Activated naive CD8-positive, alpha-beta T cell treated with anti-CD3 and anti-CD28 coated beads, Interleukin-2, amount 50 U/mL, for 24 hours (primary cell): ENCODE measurements around the gene PPP3CA.
A peak's percentile ranks its signal among the peaks of the same experiment; 100 is the strongest.

Experiments
- ATAC-seq: fragments of 150-1000 bp; cut with Tn5 transposase; one replicate; pipeline ENCODE4 v1.10.0; 2021
- DNase-seq: peaks from one replicate; pipeline ENCODE4 v3.0.0; 2021
- H3K27ac Mint-ChIP-seq: one replicate; pipeline ENCODE4 v1.8.0; 2021; ENCODE audit warnings: mild to moderate bottlenecking, mixed read lengths
- H3K27me3 Mint-ChIP-seq: one replicate; pipeline ENCODE4 v1.8.0; 2021; ENCODE audit warnings: mixed read lengths
- H3K36me3 Mint-ChIP-seq: one replicate; pipeline ENCODE4 v1.8.0; 2021; ENCODE audit warnings: low read depth, mixed read lengths
- H3K4me1 Mint-ChIP-seq: one replicate; pipeline ENCODE4 v1.8.0; 2021; ENCODE audit warnings: mixed read lengths
- H3K4me3 Mint-ChIP-seq: one replicate; pipeline ENCODE4 v1.8.0; 2021; ENCODE audit warnings: mild to moderate bottlenecking, moderate library complexity, mixed read lengths
- H3K9me3 Mint-ChIP-seq: one replicate; pipeline ENCODE4 v1.8.0; 2021; ENCODE audit warnings: mixed read lengths

PPP3CA gene

DNA sequence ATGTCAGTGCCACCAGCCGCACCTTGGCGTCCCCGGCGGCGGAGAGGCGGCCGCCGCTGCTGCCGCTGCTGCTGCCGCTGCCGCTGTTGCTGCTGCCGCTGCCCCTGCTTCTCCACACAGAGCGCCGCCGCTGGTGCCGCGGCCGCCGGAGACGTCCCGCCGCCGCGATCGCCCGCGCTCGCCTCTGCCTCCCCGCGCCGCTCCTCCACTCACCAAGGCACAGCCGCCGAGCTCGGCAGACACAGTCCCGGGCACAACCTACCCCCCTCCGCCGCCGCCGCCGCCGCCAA, at the start of gene PPP3CA:
Gene PPP3CA, minus strand, starts transcription at position 260 of the 290 bp plus-strand sequence.
- peaks cover 23% of the 10 kb centered on the region for H3K27me3 Mint-ChIP-seq
- no peak for ATAC-seq

GRCh38 chr4:101393256-101393655, 45.9 kb upstream of the PPP3CA start:
- peak; percentile 17 for DNase-seq
- H3K9me3 Mint-ChIP-seq: no peaks in the 10 kb centered on the region
- no peaks in the 10 kb centered on the region for H3K36me3 Mint-ChIP-seq
- no peak overlapping the region for H3K4me3 Mint-ChIP-seq
- H3K27me3 Mint-ChIP-seq: peaks cover 2% of the 10 kb centered on the region
- peak; percentile 95 for ATAC-seq
- no peak overlapping the region for H3K27ac Mint-ChIP-seq
- peaks cover 4% of the 10 kb centered on the region for H3K4me1 Mint-ChIP-seq

More for the DNA sequence above, at the start of gene PPP3CA:
- no peak for DNase-seq
- Mint-ChIP-seq H3K9me3 (no peaks in the 10 kb centered on the region), H3K4me1 (peaks cover 39% of the 10 kb centered on the region), H3K27ac (peak within 1 kb of the TSS; percentile 83), H3K4me3 (peak within 1 kb of the TSS; percentile 90), H3K36me3 (no peaks in the 10 kb centered on the region)

DNA sequence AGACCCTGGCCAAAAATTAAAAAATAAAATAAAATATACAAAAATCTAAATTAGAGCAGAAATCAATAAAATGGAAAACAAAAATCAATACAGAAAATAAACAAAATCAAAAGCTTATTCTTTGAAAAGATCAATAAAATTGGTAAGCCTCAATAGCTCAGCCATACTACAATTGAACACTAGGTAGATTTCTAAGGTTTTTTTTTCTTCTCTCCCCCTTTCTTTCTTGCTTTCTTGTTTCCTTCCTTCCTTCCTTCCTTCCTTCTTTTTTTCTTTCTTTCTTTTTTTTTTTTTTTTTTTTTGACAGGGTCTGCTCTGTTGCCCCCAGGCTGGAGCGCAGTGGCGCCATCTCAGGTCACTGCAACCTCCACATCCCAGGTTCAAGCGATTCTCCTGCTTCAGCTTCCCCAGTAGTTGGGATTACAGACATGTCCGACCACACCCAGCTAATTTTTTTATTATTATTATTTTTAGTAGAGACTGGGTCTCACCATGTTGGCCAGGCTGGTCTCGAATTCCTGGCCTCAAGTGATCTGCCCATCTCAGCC, 23.4 kb upstream of the PPP3CA start:
- no peak overlapping the region for H3K4me3 Mint-ChIP-seq
- no peak for ATAC-seq
- H3K27me3 Mint-ChIP-seq: peaks cover 18% of the 10 kb centered on the region
- no peak overlapping the region for H3K27ac Mint-ChIP-seq
- no peak for DNase-seq
- H3K9me3 Mint-ChIP-seq: peaks cover 8% of the 10 kb centered on the region
- H3K36me3 Mint-ChIP-seq: peaks cover 4% of the 10 kb centered on the region
- no peaks in the 10 kb centered on the region for H3K4me1 Mint-ChIP-seq

GRCh38 chr4:101367201-101367600, 19.9 kb upstream of the PPP3CA start:
- H3K9me3 Mint-ChIP-seq: peaks cover 11% of the 10 kb centered on the region
- H3K36me3 Mint-ChIP-seq: peaks cover 8% of the 10 kb centered on the region
- H3K4me1 Mint-ChIP-seq: no peaks in the 10 kb centered on the region

DNA sequence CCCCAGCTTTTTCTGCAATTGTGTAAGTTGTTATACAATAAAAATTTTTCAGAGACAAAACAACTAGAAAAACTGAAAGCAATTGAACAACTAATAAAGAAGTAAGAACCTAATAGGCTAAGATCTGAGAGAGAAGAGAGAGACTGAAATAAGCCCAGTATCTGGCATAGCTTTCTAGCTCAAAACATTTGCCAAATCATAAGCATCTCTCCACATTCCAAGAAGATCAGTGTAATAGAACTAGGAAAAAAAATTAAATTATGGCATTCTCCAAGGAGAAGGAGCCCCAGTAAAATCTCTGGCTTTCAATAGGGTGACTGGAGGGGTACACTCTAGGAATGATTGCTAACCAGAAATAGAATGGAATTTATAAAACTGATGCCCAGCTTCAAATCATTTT, 19.0 kb upstream of the PPP3CA start:
- Mint-ChIP-seq H3K4me1 (no peaks in the 10 kb centered on the region), H3K27ac (no peak overlapping the region), H3K9me3 (peaks cover 8% of the 10 kb centered on the region), H3K4me3 (no peak overlapping the region), H3K27me3 (peaks cover 18% of the 10 kb centered on the region), H3K36me3 (peaks cover 8% of the 10 kb centered on the region)
- ATAC-seq (no peak), DNase-seq (no peak)

More at GRCh38 chr4:101367201-101367600, 19.9 kb upstream of the PPP3CA start:
- DNase-seq (no peak), ATAC-seq (no peak)
- peaks cover 20% of the 10 kb centered on the region for H3K27me3 Mint-ChIP-seq
- H3K4me3 Mint-ChIP-seq: no peak overlapping the region
- no peak overlapping the region for H3K27ac Mint-ChIP-seq

DNA sequence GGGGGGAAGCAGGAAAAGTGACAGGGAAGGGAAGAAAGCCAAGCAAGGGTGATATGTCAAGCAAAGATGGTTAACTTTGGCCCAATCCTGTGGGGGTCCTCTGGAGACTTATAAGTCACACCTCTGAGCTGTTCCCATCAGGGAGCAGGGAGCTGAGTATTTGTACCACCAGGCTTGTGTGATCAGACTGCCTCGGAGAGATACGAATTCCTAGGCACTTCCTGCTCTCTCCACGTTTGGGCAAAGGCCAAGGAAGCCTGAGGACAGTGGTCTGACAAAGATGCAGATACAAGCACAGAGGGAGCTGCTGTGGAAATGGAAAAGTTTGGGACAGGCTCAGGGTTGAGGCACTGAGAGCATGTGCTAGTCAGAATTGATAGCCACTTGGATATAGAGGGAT, 10.4 kb upstream of the PPP3CA start:
- Mint-ChIP-seq H3K27ac (no peak overlapping the region), H3K4me1 (peaks cover 1% of the 10 kb centered on the region), H3K4me3 (no peak overlapping the region), H3K36me3 (no peaks in the 10 kb centered on the region), H3K9me3 (no peaks in the 10 kb centered on the region), H3K27me3 (peaks cover 6% of the 10 kb centered on the region)
- DNase-seq (no peak), ATAC-seq (no peak)

- ATAC-seq (no peak), DNase-seq (no peak)
- Mint-ChIP-seq H3K27ac (no peak overlapping the region), H3K27me3 (peaks cover 6% of the 10 kb centered on the region), H3K4me3 (no peak overlapping the region), H3K9me3 (no peaks in the 10 kb centered on the region), H3K36me3 (no peaks in the 10 kb centered on the region), H3K4me1 (peaks cover 1% of the 10 kb centered on the region)
These were observed 9.6 kb upstream of the PPP3CA start for GRCh38 chr4:101356928-101357327.

DNA sequence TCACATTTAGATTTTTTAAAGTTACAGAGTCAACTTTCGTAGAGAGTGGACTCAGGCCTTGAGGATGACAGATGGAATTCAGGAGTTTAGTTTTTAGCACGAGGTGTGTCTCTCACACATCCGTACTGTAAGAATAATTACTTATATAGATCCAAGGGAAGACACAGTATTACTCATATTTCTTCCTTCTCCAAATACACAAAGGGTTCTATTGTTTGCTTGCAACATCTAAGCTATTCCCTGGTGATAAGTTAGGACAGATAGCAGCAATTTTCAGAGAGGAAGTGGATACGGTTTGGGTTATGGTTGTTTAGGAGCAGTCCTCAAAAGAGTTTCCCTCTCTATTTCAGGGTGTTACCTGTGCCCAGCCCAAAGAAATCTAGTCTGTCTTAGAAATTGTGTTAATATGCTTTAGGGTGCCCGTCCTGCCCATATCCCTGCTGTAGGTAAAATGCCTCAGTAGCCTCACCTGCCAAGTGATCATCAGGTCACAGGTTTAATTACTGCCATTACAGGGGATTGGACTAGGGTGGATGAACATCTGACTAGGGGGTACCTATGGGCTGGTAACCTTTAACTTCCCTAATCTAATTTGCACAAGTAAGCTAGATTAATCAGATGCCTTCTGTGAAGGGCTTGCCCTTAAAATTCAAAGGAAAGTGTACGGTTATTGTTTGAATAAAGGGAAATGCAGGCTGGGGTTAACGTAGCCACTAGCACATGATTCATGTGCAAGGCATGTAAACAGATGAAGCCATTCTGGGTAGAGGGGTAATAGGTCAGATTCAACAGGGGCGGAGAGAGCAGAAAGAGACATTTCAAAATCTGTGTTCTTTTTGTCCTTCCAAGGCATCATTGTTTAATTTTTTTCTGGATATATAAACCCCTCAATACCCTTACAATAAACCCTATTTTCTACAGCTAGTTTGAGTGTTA, 8.7 kb upstream of the PPP3CA start:
- Mint-ChIP-seq H3K4me1 (peaks cover 1% of the 10 kb centered on the region), H3K9me3 (no peaks in the 10 kb centered on the region), H3K4me3 (no peak overlapping the region), H3K27ac (no peak overlapping the region), H3K36me3 (no peaks in the 10 kb centered on the region), H3K27me3 (peaks cover 6% of the 10 kb centered on the region)
- ATAC-seq: no peak
- no peak for DNase-seq

- ATAC-seq (no peak), DNase-seq (no peak)
- Mint-ChIP-seq H3K4me3 (no peak overlapping the region), H3K27me3 (peaks cover 11% of the 10 kb centered on the region), H3K27ac (no peak overlapping the region), H3K36me3 (no peaks in the 10 kb centered on the region), H3K9me3 (no peaks in the 10 kb centered on the region), H3K4me1 (peaks cover 1% of the 10 kb centered on the region)
These were observed 7.9 kb upstream of the PPP3CA start for GRCh38 chr4:101355246-101355645.

DNA sequence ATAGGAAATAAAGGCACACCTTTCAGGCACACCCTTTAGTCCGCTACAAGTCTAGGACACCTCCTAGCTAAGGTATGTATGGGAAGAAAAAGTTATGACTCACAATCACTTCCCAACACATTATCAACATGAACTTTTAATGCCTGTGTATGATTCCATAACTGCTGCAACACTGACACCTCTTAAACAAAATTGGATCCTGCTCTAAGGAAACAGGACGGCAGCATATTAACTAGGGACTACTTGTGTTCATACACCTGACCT, 2.4 kb upstream of the PPP3CA start:
- Mint-ChIP-seq H3K36me3 (no peaks in the 10 kb centered on the region), H3K9me3 (no peaks in the 10 kb centered on the region), H3K27ac (no peak overlapping the region), H3K4me3 (no peak overlapping the region), H3K27me3 (peaks cover 27% of the 10 kb centered on the region), H3K4me1 (peaks cover 19% of the 10 kb centered on the region)
- ATAC-seq (no peak), DNase-seq (no peak)

DNA sequence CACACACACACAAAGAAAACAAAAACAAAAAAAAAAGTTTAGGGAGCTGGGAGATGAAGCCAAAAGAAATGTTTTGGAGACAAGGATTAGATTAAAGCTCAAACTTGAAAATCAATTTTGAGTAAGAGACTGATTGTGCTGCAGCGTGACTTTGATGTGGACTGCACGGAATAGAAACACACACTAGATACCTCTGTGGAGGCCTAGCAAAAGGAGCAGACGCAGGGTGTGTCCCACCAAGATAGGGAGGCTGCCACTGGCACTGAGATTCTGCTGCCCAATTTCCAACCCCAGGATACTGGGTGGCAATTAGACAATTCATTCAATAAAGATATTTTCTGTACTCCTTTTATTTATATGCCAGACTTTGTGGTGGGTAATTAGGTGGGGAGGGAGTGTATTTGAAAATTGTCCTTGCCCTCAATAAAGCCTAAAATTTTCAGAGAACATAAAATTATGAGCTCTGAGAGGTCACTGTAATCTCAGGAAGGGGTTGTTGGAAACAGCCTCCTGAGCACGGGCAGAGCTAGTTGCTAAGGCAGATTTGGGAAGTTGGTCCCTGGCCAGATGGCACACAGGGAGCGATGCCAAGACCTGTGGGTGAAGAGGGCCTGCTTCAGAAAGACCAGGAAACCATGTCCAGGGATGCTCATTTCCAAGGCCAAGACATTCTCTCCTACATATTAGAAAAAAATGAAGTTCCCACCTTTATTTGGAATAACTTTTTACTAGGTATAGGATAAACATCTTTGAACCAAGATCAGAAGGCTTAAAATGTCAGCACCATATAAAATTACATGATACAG, 1.9 kb upstream of the PPP3CA start:
- Mint-ChIP-seq H3K27ac (no peak overlapping the region), H3K9me3 (no peaks in the 10 kb centered on the region), H3K4me1 (peaks cover 24% of the 10 kb centered on the region), H3K36me3 (no peaks in the 10 kb centered on the region), H3K27me3 (peaks cover 23% of the 10 kb centered on the region), H3K4me3 (peak overlapping the region; percentile 90)
- no peak for DNase-seq
- ATAC-seq: no peak

DNA sequence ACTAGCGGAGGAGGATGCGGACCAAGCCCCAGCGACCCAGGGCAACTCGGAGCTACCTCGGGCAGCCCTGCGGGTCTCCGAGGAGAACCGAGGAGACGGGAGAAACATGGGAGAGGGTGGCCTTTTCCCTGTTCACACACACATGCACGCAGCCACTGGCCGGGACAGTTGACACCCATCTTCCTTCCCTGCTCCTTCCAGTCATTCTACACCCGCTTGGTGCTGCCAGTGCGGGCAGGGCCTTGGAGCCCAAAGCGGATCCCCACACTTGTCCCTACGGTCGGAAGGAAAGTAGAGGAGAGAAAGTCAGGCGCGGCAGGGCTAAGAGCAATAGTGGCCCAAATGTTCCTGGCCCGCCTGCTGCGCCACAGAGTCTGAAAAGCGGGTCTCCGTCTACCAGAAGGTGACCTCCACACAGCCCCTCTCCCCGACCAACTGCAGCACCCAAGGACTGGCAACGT, 1.1 kb upstream of the PPP3CA start:
- ATAC-seq (no peak), DNase-seq (no peak)
- H3K27ac Mint-ChIP-seq: peak overlapping the region; percentile 83
- no peaks in the 10 kb centered on the region for H3K9me3 Mint-ChIP-seq
- H3K4me3 Mint-ChIP-seq: peak overlapping the region; percentile 90
- H3K4me1 Mint-ChIP-seq: peaks cover 27% of the 10 kb centered on the region
- no peaks in the 10 kb centered on the region for H3K36me3 Mint-ChIP-seq
- H3K27me3 Mint-ChIP-seq: peaks cover 23% of the 10 kb centered on the region

- H3K27me3 Mint-ChIP-seq: peaks cover 23% of the 10 kb centered on the region
- H3K4me1 Mint-ChIP-seq: peaks cover 34% of the 10 kb centered on the region
- H3K9me3 Mint-ChIP-seq: no peaks in the 10 kb centered on the region
- H3K36me3 Mint-ChIP-seq: no peaks in the 10 kb centered on the region
- H3K4me3 Mint-ChIP-seq: peak overlapping the region; percentile 90
- H3K27ac Mint-ChIP-seq: peak overlapping the region; percentile 83
- ATAC-seq: peak; percentile 92
- DNase-seq: peak; percentile 99
These were observed 436 bp upstream of the PPP3CA start for GRCh38 chr4:101347557-101348366.
